Memory B cell (primary cell): ENCODE results near the gene KRT38.
"Not testable (repeated sequence)": the region's sequence is repeated elsewhere in the genome, so short reads cannot be mapped to it uniquely, and the experiment has no call there.

Experiments
- ATAC-seq: fragments of 150-1000 bp; cut with Tn5 transposase; 2 replicates; pipeline ENCODE4 v1.10.0; 2021; ENCODE audit warnings: low read depth, mild to moderate bottlenecking, moderate library complexity
- DNase-seq, 2 donors: peaks; one replicate each; pipeline ENCODE4 v3.0.0; 2022; ENCODE audit warnings: low spot score in 2 of 2
- H3K27ac Mint-ChIP-seq: one replicate; pipeline ENCODE4 v1.8.0; 2022; ENCODE audit warnings: mild to moderate bottlenecking, moderate library complexity, mixed read lengths
- H3K27me3 Mint-ChIP-seq: one replicate; pipeline ENCODE4 v1.8.0; 2022; ENCODE audit warnings: mixed read lengths
- H3K36me3 Mint-ChIP-seq: one replicate; pipeline ENCODE4 v1.8.0; 2022; ENCODE audit warnings: mild to moderate bottlenecking, mixed read lengths
- H3K4me1 Mint-ChIP-seq: one replicate; pipeline ENCODE4 v1.8.0; 2022; ENCODE audit warnings: mixed read lengths
- H3K4me3 Mint-ChIP-seq: one replicate; pipeline ENCODE4 v1.8.0; 2022; ENCODE audit warnings: mild to moderate bottlenecking, moderate library complexity, mixed read lengths
- H3K9me3 Mint-ChIP-seq: one replicate; pipeline ENCODE4 v1.8.0; 2022; ENCODE audit warnings: mixed read lengths

The KRT38 gene

DNA sequence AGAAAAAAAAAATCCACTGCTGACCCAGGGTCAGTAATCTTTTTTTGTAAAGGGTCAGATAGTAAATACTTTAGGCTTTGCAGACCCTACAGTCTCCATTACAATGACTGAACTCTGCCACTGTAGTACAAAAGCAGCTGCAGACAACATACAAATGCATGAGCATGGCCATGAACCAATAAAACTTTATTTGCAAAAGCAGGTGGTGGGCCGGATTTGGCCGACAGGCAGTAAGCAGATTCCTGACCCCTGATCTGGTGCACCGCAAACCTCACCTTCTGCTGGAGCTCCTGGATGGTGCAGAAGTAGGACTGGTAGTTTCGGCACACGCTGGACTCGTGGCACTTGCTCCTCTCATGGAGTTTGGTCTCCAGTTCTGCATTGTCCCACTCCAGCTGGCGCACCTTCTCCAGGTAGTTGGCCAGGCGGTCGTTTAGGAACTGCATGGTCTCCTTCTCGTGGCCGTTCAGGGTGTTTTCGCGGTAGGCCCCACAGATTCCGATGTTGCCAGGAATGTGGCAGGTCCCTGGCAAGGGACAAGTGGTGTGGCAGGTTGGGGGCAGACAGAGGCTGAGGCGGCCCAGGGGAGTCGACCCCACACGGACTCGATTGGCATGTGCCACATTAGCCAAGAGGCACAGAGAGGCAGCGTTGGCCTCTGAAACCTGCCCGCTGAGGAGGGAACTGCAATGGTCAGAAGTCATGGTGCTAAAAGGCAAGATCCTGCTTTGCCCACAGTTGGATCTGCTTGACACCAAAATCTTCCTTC, 29.5 kb downstream of the KRT38 start:
- DNase-seq, result no peak
- Mint-ChIP-seq H3K36me3 (no peaks in the 10 kb centered on the region), H3K27ac (no peak overlapping the region), H3K27me3 (peaks cover 11% of the 10 kb centered on the region), H3K9me3 (no peaks in the 10 kb centered on the region), H3K4me1 (no peaks in the 10 kb centered on the region), H3K4me3 (no peak overlapping the region)
- ATAC-seq, result no peak

DNA sequence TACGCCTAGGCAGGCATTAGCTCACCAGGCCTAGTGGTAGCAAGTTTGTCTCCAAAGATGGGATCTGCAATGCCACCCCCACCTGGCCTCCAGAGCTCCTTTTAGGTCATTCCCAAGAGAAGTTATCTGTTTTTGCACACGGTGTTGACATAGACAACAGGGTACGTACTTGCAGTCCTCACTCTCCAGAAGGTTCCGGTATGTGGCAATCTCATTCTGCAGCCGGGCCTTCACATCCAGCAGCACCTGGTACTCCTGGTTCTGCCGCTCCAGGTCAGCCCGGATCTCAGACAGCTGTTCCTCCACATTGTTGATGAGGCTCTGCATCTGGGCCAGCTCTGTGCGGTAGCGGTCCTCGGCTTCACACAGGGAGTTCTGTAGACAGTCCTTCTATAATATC, 33.6 kb downstream of the KRT38 start:
- Mint-ChIP-seq H3K4me3 (no peak overlapping the region), H3K27ac (no peak overlapping the region), H3K4me1 (no peaks in the 10 kb centered on the region), H3K27me3 (peaks cover 9% of the 10 kb centered on the region), H3K9me3 (no peaks in the 10 kb centered on the region), H3K36me3 (no peaks in the 10 kb centered on the region)
- DNase-seq (no peak), ATAC-seq (no peak)

DNA sequence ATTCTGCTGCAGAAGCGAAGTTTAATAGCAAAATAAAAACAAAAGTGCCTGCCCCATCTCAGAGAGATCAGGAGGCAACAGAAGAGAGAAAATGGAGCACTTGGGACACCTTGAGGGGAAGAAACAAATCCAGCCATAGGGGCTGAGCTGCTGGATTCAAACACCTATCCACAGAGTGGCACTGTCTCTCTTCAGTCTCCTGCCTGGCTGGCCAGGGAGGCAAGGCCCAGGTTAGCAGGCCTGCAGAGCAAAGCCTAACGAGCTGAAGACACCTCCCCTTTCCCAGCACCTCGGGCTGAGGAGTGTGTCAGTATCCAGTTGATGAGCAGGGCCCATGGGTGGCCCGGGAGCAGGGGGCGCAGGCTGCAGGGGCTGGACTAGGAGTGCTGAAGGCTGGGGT, 34.6 kb downstream of the KRT38 start:
- Mint-ChIP-seq H3K27me3 (peaks cover 11% of the 10 kb centered on the region), H3K36me3 (no peaks in the 10 kb centered on the region)

DNA sequence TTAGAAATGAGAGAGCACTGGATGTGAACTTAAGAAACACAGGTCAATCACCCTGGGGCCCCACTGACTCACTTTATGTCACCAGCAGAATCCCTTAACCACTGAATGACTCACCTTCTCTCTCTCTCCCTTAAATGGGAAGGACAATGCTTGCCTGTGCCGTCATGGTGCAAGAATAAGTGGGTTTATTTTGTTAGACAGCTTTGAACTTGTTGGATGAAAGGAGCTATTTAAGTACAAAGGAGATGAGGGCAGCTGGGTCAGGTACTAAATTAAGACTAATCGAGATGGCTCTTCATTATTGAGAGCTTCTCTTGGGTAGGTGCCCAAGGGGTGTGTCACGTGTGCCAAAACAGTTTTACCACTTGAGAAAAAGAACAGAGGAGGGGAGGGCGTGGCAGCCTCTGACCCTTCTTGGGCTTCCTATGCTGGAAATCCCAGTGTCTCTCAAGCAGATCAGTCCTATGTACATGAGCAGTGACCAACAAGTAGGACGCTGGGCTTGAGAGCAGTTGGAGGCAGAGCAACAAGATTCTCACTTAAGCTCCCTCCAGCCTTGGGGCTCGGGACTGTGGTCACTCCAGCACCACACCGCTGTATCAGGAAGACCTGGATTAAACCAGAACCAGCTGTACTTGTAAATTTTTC, 36.6 kb downstream of the KRT38 start:
- DNase-seq (no peak), ATAC-seq (no peak)
- Mint-ChIP-seq H3K4me1 (no peaks in the 10 kb centered on the region), H3K9me3 (no peaks in the 10 kb centered on the region), H3K27me3 (peaks cover 13% of the 10 kb centered on the region), H3K27ac (no peak overlapping the region), H3K36me3 (no peaks in the 10 kb centered on the region), H3K4me3 (no peak overlapping the region)

More for the DNA sequence above, 34.6 kb downstream of the KRT38 start:
- DNase-seq (no peak), ATAC-seq (no peak)
- no peak overlapping the region for H3K4me3 Mint-ChIP-seq
- H3K9me3 Mint-ChIP-seq, result no peaks in the 10 kb centered on the region
- H3K27ac Mint-ChIP-seq, result no peak overlapping the region
- no peaks in the 10 kb centered on the region for H3K4me1 Mint-ChIP-seq

DNA sequence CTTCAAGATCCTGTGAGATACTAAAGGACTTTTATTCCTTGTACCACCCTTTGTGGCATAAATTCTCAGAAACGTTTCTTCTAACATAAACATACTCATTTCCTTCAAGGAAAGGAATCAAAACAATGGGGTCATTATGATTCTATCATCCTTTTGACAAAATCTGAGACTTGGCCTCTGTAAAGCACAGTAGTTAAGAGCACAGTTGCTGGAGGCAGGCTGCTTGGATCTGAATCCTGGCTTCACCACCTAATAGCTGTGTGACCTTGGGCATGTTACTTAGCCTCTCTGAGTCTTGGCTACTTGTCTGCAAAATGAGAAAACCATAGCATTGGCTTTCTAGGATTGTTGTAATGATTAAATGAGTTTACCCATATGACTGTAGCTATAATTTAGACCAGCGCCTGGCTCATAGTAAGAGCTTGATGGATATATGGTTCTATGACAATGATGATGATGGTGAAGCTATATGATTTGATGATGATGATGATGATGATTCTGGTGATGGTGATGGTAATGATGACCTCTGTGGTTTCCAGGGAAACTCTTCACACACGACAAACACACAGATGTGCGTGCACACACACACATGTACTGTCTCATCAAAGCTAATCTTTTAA, 37.3 kb downstream of the KRT38 start:
- no peak for DNase-seq
- Mint-ChIP-seq H3K36me3 (no peaks in the 10 kb centered on the region), H3K27me3 (peaks cover 13% of the 10 kb centered on the region), H3K4me1 (no peaks in the 10 kb centered on the region), H3K27ac (no peak overlapping the region), H3K4me3 (no peak overlapping the region), H3K9me3 (no peaks in the 10 kb centered on the region)
- no peak for ATAC-seq

DNA sequence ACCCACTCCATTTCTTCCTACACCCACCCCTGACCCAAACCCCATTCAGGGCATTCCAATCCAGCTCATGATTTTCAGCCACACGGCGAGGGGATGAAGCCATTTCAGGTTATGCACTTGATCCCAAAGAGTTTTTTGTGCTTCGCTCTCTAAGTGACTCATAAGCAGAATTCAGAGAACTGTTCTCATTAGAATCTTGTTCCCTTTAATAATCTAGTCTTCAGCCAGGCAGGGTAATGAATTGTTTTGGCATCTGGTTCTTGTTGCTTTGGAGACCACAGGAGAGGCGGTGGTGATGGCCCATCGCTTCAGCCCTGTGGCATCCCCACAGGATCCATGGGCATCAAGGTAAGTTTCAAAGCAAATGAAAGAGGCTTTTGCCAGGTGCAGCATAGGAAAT, 38.6 kb downstream of the KRT38 start:
- ATAC-seq, result no peak
- Mint-ChIP-seq H3K36me3 (no peaks in the 10 kb centered on the region), H3K4me3 (no peak overlapping the region), H3K27ac (no peak overlapping the region), H3K9me3 (no peaks in the 10 kb centered on the region), H3K4me1 (no peaks in the 10 kb centered on the region), H3K27me3 (peaks cover 20% of the 10 kb centered on the region)
- DNase-seq, result no peak

DNA sequence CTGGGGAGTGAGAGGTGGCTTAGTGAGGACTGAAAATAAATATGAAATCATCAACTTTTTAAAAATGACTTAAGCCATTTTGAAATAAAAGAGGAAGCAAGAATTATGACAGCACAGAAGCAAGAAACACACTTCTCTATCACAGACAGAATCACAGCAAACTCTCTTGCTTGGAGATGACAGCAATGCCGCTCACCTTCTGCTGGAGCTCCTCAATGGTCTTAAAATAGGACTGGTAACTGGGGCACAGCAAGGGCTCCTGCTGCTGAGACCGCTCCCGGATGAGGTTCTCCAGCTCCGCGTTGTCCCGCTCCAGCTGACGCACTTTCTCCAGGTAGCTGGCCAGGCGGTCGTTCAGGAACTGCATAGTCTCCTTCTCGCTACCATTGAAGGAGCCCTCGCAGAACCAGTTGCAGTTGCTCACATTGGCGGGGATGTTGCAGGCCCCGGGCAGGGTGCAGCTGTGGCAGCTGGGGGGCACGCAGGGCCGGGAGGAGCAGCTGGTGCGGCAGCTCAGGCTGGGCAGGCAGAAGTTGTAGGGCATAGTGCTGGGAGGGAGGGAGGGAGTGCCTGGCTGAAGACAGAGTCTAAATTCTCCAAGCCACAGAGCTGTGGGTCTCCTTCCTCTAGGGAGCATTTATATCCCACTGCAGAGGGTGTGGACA, 43.7 kb downstream of the KRT38 start, which contains the start of gene KRT31:
TSS of gene KRT31 (minus strand) at position 613 of the 665 bp plus-strand sequence. CDS start at position 544, 69 bp downstream.
- H3K4me3 Mint-ChIP-seq, result no peak within 1 kb of the TSS
- peaks cover 23% of the 10 kb centered on the region for H3K27me3 Mint-ChIP-seq
- ATAC-seq (no peak), DNase-seq (no peak)
- H3K27ac Mint-ChIP-seq, result no peak within 1 kb of the TSS
- H3K36me3 Mint-ChIP-seq, result no peaks in the 10 kb centered on the region
- no peaks in the 10 kb centered on the region for H3K4me1 Mint-ChIP-seq
- H3K9me3 Mint-ChIP-seq, result no peaks in the 10 kb centered on the region

DNA sequence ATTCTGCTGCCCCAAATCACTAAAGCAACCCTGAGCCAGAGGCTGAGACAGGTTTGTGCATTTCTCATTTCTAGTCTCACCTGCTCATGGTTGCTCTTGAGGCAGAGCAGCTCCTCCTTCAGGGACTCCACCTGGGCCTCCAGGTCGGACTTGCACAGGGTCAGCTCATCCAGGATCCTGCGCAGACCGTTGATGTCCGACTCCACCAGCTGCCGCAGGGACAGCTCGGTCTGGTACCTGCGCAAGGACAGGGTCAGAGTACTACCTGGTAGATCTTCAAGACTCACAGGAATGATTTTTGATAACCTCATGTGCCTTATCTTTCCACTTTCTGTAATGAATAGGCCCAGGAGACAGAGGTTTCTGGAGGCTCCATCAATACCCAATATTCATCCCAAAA, 44.4 kb downstream of the KRT38 start:
- H3K4me1 Mint-ChIP-seq, result no peaks in the 10 kb centered on the region

DNA sequence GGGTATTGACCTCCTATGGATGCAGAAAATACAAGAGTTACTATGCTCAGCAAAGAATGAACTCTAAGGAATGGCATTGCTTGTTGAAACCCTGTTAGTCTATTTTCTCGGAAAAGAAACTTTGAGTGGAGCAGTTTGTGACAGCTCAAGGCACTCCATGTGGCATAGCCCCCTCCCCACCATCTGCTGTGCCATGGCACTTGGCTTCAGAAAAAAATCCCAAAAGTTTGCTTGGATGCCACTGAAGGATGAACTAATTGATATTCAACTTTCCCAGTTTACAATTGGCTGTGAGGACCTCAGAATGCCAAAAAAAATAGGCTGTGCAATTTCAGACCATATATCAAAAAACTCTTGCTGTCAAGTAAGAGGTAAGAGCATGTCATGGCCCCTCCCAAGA, 45.2 kb downstream of the KRT38 start:
- H3K27ac Mint-ChIP-seq, result no peak overlapping the region
- ATAC-seq, result no peak
- H3K36me3 Mint-ChIP-seq, result no peaks in the 10 kb centered on the region
- H3K27me3 Mint-ChIP-seq, result peaks cover 22% of the 10 kb centered on the region
- DNase-seq, result no peak
- no peaks in the 10 kb centered on the region for H3K4me1 Mint-ChIP-seq
- no peaks in the 10 kb centered on the region for H3K9me3 Mint-ChIP-seq
- no peak overlapping the region for H3K4me3 Mint-ChIP-seq

More for the DNA sequence above, 44.4 kb downstream of the KRT38 start:
- DNase-seq, result no peak
- H3K27ac Mint-ChIP-seq, result no peak overlapping the region
- H3K9me3 Mint-ChIP-seq, result no peaks in the 10 kb centered on the region
- H3K4me3 Mint-ChIP-seq, result no peak overlapping the region
- no peak for ATAC-seq
- peaks cover 23% of the 10 kb centered on the region for H3K27me3 Mint-ChIP-seq
- H3K36me3 Mint-ChIP-seq, result no peaks in the 10 kb centered on the region

DNA sequence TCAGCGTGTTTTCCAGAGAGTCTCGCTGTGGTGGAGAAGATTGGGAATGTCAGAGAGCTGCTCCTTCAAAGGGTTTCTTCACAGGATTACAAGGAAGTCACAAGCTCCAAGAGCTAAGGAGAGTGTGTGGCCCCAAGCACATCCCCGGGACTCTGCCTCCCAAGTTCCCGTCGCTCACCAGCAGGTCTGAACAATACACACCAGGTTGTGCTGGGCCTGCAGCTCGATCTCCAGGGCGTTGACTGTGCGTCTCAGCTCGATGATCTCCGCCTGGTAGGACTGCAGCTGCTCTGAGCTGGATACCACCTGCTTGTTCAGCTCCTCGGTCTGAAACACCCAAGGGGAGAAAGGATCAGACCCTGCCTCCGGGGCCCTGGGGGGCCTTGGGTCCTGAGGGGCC, 45.7 kb downstream of the KRT38 start:
- not testable (repeated sequence) for H3K27ac Mint-ChIP-seq, H3K9me3 Mint-ChIP-seq
- peaks cover 20% of the 10 kb centered on the region for H3K27me3 Mint-ChIP-seq

DNA sequence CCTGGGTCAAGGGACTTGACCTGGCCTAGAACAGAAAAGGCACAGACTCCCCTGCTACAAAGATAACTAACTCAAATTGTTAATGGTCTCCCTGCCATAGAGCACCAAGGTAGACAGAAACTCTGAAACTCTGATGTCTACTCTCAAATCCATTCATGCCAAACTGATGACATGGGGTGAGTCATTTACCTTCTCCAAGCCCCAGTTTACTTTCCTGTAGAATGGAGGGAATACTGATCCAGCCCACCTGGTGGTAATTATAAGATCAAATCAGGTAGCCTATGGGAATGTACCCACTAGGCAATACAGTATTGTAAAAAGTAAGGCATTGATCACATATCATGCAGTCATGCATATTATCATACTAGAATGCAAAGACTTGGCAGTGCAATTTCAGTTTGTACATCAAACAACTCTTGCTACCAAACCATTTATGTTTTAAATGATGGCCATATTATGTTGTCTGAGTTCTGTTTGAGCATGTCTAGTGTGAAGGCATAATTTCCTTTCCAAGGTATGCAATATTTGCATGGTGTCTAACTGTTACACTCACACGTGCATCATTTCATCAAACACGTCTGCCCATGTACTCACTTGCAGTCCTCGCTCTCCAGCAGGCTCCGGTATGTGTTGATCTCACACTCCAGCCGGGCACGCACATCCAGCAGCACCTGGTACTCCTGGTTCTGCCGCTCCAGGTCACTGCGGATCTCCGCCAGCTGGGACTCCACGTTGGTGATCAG, 46.4 kb downstream of the KRT38 start:
- Mint-ChIP-seq H3K4me1 (no peaks in the 10 kb centered on the region), H3K4me3 (no peak overlapping the region), H3K9me3 (no peaks in the 10 kb centered on the region), H3K27ac (no peak overlapping the region), H3K36me3 (no peaks in the 10 kb centered on the region), H3K27me3 (peaks cover 21% of the 10 kb centered on the region)
- DNase-seq, result no peak
- ATAC-seq, result no peak

More for the DNA sequence above, 45.7 kb downstream of the KRT38 start:
- H3K4me3 Mint-ChIP-seq, H3K4me1 Mint-ChIP-seq, H3K36me3 Mint-ChIP-seq, ATAC-seq, DNase-seq: not testable (repeated sequence)

DNA sequence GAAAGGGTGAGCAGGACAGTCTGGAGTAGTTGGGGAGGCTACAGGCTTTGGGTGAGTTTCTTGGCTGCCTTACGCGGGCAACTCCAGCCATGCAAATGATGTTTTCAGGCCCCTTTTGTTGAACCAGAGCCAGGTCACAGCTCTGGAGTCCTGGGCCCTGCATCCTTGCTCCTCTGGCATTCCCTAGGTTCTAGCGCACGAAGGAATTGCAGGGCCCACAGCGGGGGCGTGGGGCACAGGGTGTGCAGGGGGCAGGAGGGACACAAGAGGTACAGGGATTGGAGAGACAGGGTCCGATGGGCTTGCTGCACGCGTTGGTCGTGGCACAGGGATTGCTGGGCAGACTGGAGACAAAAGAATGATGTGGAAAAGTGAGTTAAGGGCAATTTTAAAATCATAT, 47.0 kb downstream of the KRT38 start:
- Mint-ChIP-seq H3K4me3 (no peak overlapping the region), H3K27ac (no peak overlapping the region), H3K36me3 (no peaks in the 10 kb centered on the region), H3K4me1 (no peaks in the 10 kb centered on the region), H3K9me3 (no peaks in the 10 kb centered on the region), H3K27me3 (peaks cover 18% of the 10 kb centered on the region)
- ATAC-seq, result no peak
- DNase-seq, result no peak

DNA sequence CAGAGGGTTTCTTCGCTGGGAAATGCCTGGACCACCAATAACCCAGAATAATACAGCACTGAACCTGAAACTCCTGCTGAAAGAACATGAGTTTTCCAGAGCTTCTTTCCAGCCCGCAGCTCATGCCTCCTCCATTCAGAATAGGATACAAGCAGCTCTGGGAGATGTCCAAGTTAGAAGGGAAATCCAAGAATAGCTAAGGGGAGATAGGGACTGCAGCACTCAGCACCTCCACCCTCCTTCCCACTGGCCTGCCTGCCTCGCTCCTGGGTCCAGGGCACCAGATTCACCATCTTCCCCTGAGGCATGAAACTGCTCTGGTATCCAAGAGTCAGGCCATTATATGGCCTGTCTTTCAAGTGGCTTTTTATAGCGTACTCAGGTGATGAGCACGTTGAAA, 47.5 kb downstream of the KRT38 start:
- Mint-ChIP-seq H3K4me3 (no peak overlapping the region), H3K4me1 (no peaks in the 10 kb centered on the region), H3K9me3 (no peaks in the 10 kb centered on the region), H3K27ac (no peak overlapping the region), H3K36me3 (no peaks in the 10 kb centered on the region), H3K27me3 (peaks cover 18% of the 10 kb centered on the region)
- ATAC-seq (no peak), DNase-seq (no peak)
